ENCODE data around the gene FBXL19. TPM values are rescaled to one million over a fixed set of nuclear protein-coding genes. Genes with fewer than 3 reads are reported as not detected.

The FBXL19 gene
- polyA plus RNA-seq, 1 donor (not counting 4 experiments of a cell fraction or from before 2014, with no cell fraction given), result 10.2 TPM

DNA sequence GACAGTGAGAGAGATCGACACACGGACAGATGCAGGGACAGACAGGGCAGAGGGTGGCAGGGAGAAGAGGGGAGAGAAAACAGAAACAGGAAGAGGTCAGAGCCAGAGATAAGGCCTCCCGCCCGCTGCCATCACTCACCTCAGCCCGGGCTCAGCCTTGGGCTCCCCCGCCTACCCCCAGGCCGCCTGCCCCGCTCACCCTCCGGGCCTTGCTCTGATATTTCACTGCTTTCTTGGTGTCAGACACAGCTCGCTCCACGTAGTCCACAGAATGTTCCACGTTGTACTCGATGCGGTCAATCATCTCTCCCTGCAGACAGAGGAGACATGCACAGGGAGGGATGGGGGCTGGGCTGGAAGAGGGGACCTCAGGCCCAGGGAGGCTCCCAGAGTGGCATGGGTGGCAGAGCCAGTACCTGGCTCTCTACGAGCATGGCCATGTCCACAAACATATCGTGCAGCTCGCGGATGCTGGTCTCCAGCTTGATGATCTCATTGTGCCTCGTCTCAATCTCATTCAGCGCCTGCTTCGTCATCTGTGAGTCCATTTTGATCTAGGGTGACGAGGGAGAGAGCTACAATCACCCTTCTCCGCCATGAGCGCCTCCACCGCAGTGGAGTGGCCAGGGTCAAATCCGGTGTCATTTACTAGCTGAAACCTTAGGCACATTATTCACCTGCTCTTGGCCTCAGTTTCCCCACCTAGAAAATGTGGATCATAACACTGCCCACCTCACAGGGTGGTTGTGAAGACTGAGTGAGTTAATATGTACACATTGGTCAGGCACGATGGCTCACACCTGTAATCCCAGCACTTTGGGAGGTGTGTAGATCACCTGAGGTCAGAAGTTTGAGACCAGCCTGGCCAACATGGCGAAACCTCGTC, 69.8 kb downstream of the FBXL19 start:
- H3K4me1 ChIP-seq (ENCODE audit: control insufficient read depth, extremely low read depth, insufficient read depth, low read length), result peaks cover 22% of the 10 kb centered on the region
- H4K20me1 ChIP-seq (ENCODE audit: control insufficient read depth, extremely low read depth, insufficient read depth, low read length), result no peaks in the 10 kb centered on the region
- no peaks in the 10 kb centered on the region for H3K9me3 ChIP-seq (ENCODE audit: control insufficient read depth, low read depth, low read length)
- no peak overlapping the region for H2AFZ ChIP-seq (ENCODE audit: control insufficient read depth, low read length)
- TF ChIP-seq EZH2 (IDR thresholded peaks at IDR 0.05; ENCODE audit: low read length), result no peak
- TF ChIP-seq, protein P1, sequence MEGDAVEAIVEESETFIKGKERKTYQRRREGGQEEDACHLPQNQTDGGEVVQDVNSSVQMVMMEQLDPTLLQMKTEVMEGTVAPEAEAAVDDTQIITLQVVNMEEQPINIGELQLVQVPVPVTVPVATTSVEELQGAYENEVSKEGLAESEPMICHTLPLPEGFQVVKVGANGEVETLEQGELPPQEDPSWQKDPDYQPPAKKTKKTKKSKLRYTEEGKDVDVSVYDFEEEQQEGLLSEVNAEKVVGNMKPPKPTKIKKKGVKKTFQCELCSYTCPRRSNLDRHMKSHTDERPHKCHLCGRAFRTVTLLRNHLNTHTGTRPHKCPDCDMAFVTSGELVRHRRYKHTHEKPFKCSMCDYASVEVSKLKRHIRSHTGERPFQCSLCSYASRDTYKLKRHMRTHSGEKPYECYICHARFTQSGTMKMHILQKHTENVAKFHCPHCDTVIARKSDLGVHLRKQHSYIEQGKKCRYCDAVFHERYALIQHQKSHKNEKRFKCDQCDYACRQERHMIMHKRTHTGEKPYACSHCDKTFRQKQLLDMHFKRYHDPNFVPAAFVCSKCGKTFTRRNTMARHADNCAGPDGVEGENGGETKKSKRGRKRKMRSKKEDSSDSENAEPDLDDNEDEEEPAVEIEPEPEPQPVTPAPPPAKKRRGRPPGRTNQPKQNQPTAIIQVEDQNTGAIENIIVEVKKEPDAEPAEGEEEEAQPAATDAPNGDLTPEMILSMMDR (optimal IDR thresholded peaks at IDR 0.05 in 1 of 3, IDR thresholded peaks at IDR 0.05 in 1 of 3, conservative IDR thresholded peaks at IDR 0.05 in 1 of 3; ENCODE audit: extremely low read depth in 1 of 3, insufficient read depth in 2 of 3, low read length in 3 of 3), result no peak
- no peaks in the 10 kb centered on the region for H3K36me3 ChIP-seq (ENCODE audit: control insufficient read depth in 2 of 2, extremely low read depth in 1 of 2, insufficient read depth in 2 of 2, low read length in 2 of 2)
- no peak overlapping the region for H3K27ac ChIP-seq (ENCODE audit: control insufficient read depth, insufficient read depth, low read length)
- no peak overlapping the region for H3K9ac ChIP-seq (ENCODE audit: control insufficient read depth, extremely low read depth, insufficient read depth, low read length)
- dilution Hi-C loops (cut with MboI; ENCODE audit: extremely low pct_ligation_motif_present, low sequenced_read_pairs), result no loop called here
- no peaks in the 10 kb centered on the region for H3K27me3 ChIP-seq (ENCODE audit: control insufficient read depth, extremely low read depth, insufficient read depth, low read length)
- DNase-seq (ENCODE audit: low read depth, low spot score) (no peak), FAIRE-seq (no peak)
- no peaks in the 10 kb centered on the region for H3K79me2 ChIP-seq (ENCODE audit: control insufficient read depth, insufficient read depth, low read length)
- H3K4me2 ChIP-seq (ENCODE audit: control insufficient read depth, extremely low read depth, insufficient read depth, low read depth, low read length), result no peak overlapping the region
- no peaks in the 10 kb centered on the region for H3K9me1 ChIP-seq (ENCODE audit: control insufficient read depth, extremely low read depth, insufficient read depth, low read length)
- no peak overlapping the region for H3K4me3 ChIP-seq (ENCODE audit: control insufficient read depth in 2 of 3, extremely low read depth in 1 of 3, insufficient read depth in 2 of 3, low read depth in 1 of 3, low read length in 3 of 3)

DNA sequence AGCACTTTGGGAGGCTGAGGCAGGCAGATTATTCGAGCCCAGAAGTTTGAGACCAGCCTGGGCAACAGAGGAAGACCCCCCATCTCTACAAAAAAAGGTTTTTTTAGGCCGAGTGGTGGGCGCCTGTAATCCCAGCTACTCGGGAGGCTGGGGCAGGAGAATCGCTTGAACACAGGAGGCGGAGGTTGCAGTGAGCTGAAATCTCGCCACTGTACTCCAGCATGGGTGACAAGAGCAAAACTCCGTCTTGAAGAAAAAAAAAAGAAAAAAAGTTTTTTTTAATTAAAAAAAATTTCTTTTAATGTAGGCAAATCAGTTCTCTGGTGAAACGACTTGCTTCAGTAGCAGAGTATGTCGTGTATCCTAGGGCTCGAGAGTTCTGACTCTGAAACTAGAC, 72.6 kb downstream of the FBXL19 start:
- H3K9me1 ChIP-seq (ENCODE audit: control insufficient read depth, extremely low read depth, insufficient read depth, low read length), result no peaks in the 10 kb centered on the region
- TF ChIP-seq, protein P1 (optimal IDR thresholded peaks at IDR 0.05 in 1 of 3, IDR thresholded peaks at IDR 0.05 in 1 of 3, conservative IDR thresholded peaks at IDR 0.05 in 1 of 3; ENCODE audit: extremely low read depth in 1 of 3, insufficient read depth in 2 of 3, low read length in 3 of 3), result no peak
- TF ChIP-seq EZH2 (IDR thresholded peaks at IDR 0.05; ENCODE audit: low read length), result no peak
- peaks cover 39% of the 10 kb centered on the region for H3K4me1 ChIP-seq (ENCODE audit: control insufficient read depth, extremely low read depth, insufficient read depth, low read length)
- no peaks in the 10 kb centered on the region for H4K20me1 ChIP-seq (ENCODE audit: control insufficient read depth, extremely low read depth, insufficient read depth, low read length)
- no peak for FAIRE-seq
- no peak for DNase-seq (ENCODE audit: low read depth, low spot score)
- no peaks in the 10 kb centered on the region for H3K27me3 ChIP-seq (ENCODE audit: control insufficient read depth, extremely low read depth, insufficient read depth, low read length)
- H3K79me2 ChIP-seq (ENCODE audit: control insufficient read depth, insufficient read depth, low read length), result no peaks in the 10 kb centered on the region
- no peaks in the 10 kb centered on the region for H3K9me3 ChIP-seq (ENCODE audit: control insufficient read depth, low read depth, low read length)
- H3K4me2 ChIP-seq (ENCODE audit: control insufficient read depth, extremely low read depth, insufficient read depth, low read depth, low read length), result peak overlapping the region; percentile 92
- peak overlapping the region; percentile 79 for H3K9ac ChIP-seq (ENCODE audit: control insufficient read depth, extremely low read depth, insufficient read depth, low read length)
- H3K4me3 ChIP-seq (ENCODE audit: control insufficient read depth in 2 of 3, extremely low read depth in 1 of 3, insufficient read depth in 2 of 3, low read depth in 1 of 3, low read length in 3 of 3), result peak overlapping the region in 2 of 3 experiments; percentile 72 to 76
- dilution Hi-C loops (cut with MboI; ENCODE audit: extremely low pct_ligation_motif_present, low sequenced_read_pairs), result no loop called here
- no peaks in the 10 kb centered on the region for H3K36me3 ChIP-seq (ENCODE audit: control insufficient read depth in 2 of 2, extremely low read depth in 1 of 2, insufficient read depth in 2 of 2, low read length in 2 of 2)
- peak overlapping the region; percentile 86 for H3K27ac ChIP-seq (ENCODE audit: control insufficient read depth, insufficient read depth, low read length)
- no peak overlapping the region for H2AFZ ChIP-seq (ENCODE audit: control insufficient read depth, low read length)
